GM23338 (cell line): ENCODE results near the gene HINT1.

Source experiments
- EZH2 ChIP-seq: fragments of 200-600 bp; sonication (generic); IDR thresholded peaks from one replicate; pipeline ENCODE4 v1.8.0; 2017; ENCODE audit warnings: antibody characterized with exemption, mild to moderate bottlenecking, low read depth; ENCODE audit not compliant: unreplicated experiment
- POLR2AphosphoS5 ChIP-seq: IDR thresholded peaks from 2 replicates; pipeline ENCODE4 v1.6.1; 2016; ENCODE audit warnings: antibody characterized with exemption, low read depth
- TF ChIP-seq, protein P1 (sequence below), 2 experiments: fragments of 200-600 bp in 1 of 2; sonication (generic) in 1 of 2; conservative IDR thresholded peaks; 2 replicates each; pipeline versions ENCODE4 v1.5.1 to v1.6.1; 2016 to 2017; ENCODE audit warnings: antibody characterized with exemption in 2 of 2, low read depth in 2 of 2, mild to moderate bottlenecking in 2 of 2, moderate library complexity in 1 of 2
- TF ChIP-seq, protein P2 (sequence below): IDR thresholded peaks from one replicate; pipeline ENCODE4 v1.6.1; 2018; ENCODE audit warnings: antibody characterized with exemption; ENCODE audit not compliant: unreplicated experiment

DNA sequence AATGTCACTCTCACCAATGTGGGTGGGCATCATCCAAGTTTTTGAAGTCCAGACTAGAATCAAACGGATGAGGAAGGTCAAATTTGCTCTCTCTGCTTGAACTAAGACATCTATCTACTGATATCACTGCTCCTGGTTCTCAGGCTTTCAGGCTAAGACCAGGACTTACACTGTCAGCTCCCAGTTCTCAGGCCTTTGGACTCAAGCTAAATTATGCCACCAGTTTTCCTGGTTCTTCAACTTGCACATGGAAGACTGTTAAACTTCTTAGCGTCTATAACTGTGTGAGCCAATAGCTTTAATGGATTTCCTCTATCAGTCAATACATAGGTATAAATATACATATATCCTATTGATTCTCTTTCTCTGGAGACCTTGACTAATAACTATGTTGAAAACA is 41.0 kb upstream of the HINT1 start:
- TF ChIP-seq, protein P1, sequence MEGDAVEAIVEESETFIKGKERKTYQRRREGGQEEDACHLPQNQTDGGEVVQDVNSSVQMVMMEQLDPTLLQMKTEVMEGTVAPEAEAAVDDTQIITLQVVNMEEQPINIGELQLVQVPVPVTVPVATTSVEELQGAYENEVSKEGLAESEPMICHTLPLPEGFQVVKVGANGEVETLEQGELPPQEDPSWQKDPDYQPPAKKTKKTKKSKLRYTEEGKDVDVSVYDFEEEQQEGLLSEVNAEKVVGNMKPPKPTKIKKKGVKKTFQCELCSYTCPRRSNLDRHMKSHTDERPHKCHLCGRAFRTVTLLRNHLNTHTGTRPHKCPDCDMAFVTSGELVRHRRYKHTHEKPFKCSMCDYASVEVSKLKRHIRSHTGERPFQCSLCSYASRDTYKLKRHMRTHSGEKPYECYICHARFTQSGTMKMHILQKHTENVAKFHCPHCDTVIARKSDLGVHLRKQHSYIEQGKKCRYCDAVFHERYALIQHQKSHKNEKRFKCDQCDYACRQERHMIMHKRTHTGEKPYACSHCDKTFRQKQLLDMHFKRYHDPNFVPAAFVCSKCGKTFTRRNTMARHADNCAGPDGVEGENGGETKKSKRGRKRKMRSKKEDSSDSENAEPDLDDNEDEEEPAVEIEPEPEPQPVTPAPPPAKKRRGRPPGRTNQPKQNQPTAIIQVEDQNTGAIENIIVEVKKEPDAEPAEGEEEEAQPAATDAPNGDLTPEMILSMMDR (conservative IDR thresholded peaks at IDR 0.05; ENCODE audit: low read depth in 2 of 2): no peak
- TF ChIP-seq, protein P2, sequence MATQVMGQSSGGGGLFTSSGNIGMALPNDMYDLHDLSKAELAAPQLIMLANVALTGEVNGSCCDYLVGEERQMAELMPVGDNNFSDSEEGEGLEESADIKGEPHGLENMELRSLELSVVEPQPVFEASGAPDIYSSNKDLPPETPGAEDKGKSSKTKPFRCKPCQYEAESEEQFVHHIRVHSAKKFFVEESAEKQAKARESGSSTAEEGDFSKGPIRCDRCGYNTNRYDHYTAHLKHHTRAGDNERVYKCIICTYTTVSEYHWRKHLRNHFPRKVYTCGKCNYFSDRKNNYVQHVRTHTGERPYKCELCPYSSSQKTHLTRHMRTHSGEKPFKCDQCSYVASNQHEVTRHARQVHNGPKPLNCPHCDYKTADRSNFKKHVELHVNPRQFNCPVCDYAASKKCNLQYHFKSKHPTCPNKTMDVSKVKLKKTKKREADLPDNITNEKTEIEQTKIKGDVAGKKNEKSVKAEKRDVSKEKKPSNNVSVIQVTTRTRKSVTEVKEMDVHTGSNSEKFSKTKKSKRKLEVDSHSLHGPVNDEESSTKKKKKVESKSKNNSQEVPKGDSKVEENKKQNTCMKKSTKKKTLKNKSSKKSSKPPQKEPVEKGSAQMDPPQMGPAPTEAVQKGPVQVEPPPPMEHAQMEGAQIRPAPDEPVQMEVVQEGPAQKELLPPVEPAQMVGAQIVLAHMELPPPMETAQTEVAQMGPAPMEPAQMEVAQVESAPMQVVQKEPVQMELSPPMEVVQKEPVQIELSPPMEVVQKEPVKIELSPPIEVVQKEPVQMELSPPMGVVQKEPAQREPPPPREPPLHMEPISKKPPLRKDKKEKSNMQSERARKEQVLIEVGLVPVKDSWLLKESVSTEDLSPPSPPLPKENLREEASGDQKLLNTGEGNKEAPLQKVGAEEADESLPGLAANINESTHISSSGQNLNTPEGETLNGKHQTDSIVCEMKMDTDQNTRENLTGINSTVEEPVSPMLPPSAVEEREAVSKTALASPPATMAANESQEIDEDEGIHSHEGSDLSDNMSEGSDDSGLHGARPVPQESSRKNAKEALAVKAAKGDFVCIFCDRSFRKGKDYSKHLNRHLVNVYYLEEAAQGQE: no peak
- TF ChIP-seq EZH2 (no peak), POLR2AphosphoS5 (no peak)
